ENCODE measurements around the gene SLC38A3.
"Not testable (repeated sequence)": the region's sequence is repeated elsewhere in the genome, so short reads cannot be mapped to it uniquely, and the experiment has no call there.

DNA sequence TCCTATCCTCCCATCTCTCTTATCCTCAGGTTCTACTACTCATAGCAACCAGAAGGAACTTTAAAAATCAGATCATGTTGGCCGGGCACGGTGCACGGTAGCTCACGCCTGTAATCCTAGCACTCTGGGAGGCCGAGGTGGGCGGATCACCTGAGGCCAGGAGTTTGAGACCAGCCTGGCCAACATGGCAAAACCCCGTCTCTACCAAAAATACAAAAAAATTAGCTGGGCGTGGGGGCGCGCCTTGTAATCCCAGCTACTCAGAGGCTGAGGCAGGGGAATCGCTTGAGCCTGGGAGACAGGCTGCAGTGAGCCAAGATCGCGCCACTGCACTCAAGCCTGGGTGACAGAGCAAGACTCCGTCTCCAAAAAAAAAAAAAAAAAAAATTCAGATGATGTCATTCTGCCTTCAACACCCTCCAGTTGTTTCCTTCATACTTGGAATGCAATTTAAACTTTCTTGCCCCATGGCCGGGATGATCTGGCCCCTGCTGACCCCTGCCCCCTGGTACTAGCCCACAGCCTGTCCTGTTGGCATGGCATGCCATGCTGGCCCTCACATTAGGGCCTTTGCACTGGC lies 23.2 kb downstream of the SLC38A3 start:
- TF ChIP-seq SUZ12 (IDR thresholded peaks at IDR 0.05; ENCODE audit: extremely low read depth, insufficient read depth, insufficient read length); ZNF274 (IDR thresholded peaks at IDR 0.05; ENCODE audit: low read depth, low read length): not testable (repeated sequence)

Measured in NT2/D1 (cell line).